ENCODE data around the gene FGF10.

Gene FGF10

DNA sequence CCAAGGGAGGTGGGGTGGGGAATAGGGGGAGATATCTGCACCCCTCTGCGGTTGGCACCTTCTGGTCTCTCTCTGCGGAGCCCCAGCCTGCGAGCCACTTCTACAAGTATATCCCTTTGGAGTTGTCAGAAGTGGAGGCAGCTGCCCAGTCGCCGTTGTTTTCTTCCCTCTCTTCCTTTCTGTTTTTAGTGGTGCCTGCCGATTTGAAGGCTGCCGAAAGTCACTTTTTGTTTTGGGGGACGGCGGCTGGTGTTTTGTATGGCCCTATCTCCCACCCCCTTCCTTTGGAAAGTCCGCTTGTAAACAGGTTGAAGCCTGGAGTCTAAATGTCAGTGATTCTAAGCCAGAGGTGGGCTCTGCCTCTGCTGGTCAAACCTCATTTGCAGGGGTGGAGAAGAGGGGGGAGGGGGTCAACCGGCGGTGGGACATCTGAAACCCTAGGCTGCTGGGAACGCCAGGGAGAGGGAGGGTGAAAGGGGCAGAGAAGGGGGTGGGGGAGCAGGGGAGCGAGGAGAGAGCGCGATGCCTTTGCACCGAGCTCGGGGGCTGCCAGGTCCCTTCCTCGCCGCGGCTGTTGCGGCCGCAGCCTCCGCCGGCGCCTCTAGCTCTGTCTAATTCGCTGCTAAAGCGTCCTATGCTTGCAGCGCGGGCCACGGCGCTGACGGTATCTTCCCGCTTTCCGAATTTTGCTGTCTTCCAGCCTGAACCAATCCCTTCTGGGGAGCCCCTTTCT, at the start of gene FGF10:
TSS of gene FGF10 (minus strand) at position 331 of the 733 bp plus-strand sequence. CDS start 738 bp downstream, outside the sequence.
- in situ Hi-C loops (cut with HindIII; ENCODE audit: low sequenced_read_pairs), result no loop called here

DNA sequence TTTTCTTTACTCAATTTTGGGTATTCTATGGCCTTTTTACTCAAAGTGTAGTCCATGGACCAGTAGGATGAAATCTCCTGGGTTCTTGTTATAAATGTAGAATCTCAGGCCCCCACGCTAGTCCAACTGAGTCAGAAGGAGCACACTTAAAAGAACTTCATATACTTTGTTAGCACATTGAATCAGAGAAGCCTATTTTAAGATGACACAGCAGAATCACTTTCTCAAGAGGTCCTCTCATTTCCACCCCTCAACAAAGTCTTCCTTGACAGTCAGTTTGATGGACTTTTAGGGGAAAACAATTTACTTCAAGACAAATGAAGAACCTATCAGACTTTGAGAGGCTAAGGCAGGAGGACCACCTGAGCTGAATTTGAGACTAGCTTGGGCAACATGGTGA, 37.7 kb upstream of the FGF10 start:
- in situ Hi-C loops (cut with HindIII; ENCODE audit: low sequenced_read_pairs), result no loop called here

DNA sequence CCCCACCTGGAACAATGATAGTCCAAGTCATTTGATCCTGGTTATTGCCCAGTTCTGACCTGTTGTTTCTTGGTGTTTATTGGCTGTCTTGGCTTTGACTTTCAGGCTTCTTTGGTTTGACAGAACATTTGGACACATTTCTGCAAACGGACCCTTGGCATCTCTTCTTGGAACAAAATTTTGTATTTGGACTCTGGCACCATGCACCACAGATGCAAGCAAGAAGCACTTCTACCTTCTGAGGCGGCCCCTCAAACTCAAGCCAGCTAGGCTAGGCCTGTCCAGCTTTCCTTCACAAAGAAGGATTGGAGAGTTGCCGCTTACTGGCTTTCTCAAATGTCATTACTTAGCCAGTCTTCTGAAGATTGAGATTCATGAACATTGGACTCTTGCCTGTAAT, 23.1 kb upstream of the FGF10 start:
- in situ Hi-C loops (cut with HindIII; ENCODE audit: low sequenced_read_pairs), result no loop called here

DNA sequence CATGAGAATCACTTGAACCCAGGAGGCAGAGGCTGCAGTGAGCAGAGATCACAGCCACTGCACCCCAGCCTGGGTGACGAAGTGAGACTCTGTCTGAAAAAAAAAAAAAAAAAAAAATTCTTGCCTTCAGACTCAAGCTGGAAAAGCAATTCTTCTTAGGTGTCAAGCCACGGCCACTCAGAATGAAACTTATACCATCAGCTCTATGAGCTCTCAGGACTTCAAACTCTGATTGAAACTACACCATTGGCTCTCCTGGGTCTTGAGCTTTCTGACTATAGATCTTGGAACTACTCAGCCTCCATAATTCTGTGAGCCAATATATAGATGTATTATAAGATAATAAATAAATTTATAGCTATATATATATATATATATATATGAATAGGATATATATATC, 12.9 kb upstream of the FGF10 start:
- in situ Hi-C loops (cut with HindIII; ENCODE audit: low sequenced_read_pairs), result no loop called here

DNA sequence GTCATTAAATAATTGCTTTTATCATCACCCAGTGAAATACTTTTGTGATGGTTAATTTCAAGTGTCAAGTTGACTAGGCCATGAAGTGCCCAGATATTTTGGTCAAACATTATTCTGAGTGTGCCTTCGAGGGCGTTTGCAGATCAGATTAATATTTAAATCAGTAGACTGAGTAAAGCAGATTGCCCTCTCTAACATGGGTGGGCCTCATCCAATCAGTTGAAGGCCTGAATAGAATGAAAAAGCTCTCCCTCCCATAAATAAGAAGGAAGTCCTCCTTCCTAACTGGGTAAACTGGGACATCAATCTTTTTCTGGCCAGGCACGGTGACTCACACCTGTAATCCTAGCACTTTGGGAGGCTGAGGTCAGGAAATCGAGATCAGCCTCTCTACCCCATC, 12.4 kb upstream of the FGF10 start:
- in situ Hi-C loops (cut with HindIII; ENCODE audit: low sequenced_read_pairs), result no loop called here

DNA sequence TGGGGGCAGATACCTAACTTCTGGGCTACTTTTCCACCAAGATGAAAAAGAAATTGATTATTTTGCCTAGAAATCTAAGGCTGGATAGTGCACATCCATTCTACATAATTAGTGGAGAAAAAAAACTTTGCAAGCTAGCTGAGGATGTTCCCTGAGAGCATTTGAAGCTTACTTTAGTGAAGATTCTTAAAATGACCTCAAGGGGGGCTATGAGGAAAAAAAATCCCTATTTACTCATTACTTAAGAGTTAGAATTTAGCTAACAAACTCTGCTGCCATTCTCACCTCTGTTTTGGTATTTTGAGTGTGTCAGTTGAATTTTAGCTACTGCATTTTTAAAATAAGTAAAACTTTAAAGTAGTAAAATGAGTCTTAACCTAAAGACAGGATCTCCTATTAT, 9.2 kb upstream of the FGF10 start:
- in situ Hi-C loops (cut with HindIII; ENCODE audit: low sequenced_read_pairs), result loop anchor here (5.0 kb wide), 2 partner anchors 59 to 81 kb away; no protein-coding TSS in a partner anchor

DNA sequence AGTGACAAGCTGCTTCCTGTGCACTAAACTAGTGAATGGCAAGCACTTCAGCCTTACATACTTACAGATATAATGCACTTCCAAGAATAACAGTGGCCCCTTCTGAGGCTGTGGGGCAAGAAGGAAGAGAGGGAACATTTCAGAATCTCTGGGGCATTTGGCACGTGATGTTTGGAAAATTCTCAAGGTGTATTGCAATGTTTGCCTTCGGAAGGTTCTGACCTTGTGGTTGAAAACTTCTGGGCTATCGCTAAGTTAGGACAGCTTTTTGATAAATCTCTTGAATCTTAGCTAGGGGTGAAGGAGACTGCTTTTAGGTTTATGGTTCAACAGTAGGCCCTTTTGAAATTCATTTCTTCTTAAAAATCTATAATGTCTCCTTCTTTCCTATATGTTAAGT, 7.1 kb upstream of the FGF10 start:
- in situ Hi-C loops (cut with HindIII; ENCODE audit: low sequenced_read_pairs), result loop anchor here (5.0 kb wide), 2 partner anchors 61 to 79 kb away; no protein-coding TSS in a partner anchor

DNA sequence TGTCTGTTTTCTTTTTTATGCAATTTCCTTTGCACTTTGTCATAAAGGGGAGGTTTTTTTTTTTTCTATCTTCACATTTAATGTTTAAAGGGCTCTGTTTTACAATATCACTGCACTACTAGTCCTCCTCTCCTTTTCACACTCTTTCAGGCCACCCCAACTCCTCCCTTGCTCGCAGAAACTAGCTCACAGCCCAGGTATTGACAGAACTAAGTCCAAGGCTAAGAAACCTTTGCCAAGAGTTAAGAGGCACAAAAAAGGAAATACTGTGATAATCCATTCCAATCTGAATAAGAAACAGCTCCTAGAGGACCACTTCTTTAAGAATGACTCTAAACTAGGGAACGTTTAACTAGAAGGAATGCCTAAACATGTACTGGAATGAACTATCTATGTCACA, 1.1 kb upstream of the FGF10 start:
- in situ Hi-C loops (cut with HindIII; ENCODE audit: low sequenced_read_pairs), result no loop called here

DNA sequence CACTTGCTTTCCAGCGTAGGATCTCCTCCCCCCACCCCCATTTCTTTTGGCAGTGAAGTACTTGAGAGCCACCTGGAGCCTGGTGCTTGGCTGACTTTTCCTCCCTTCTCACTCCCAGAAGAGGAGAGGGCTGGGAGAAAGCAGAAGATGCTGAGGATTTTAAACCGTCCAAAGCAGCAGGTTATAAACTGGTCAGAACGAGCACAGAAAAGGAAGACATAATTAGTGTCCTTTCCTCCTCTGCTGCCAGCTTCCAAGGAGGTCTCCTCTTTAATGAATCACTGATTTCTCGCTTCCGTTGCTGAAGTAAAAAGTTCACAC, 563 bp upstream of the FGF10 start:
- in situ Hi-C loops (cut with HindIII; ENCODE audit: low sequenced_read_pairs), result no loop called here

DNA sequence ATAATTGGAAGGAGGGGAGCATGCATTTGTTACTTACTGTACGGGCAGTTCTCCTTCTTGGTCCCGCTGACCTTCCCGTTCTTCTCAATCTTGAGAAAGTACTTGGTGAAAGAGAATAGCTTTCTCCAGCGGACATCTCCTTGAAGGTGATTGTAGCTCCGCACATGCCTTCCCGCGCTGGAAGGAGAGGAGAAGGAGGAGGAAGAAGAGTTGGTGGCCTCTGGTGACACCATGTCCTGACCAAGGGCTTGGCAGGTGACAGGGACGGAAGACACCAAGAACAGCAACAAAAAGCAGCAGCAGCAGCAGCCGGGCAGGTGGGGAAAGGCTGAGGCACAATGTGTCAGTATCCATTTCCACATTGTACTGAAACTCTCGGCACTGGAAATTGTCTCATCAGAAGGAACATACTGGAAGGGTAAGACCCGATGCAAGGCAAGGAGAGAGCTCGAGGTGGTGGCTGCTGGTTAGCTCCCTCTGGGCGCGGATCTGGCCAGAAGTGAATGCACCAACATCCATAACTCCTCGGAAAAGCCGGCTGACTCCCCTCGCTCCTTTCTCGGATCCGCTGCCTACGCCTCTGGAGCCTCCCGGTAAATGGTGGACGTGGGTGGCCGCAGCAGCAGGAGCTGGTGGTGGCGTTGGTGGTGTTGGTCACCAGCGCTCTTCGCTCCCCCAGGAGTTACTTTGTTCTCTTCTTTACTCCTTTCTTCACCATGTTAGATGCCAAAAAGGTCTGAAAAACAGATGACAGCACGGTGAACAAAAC, 715 bp downstream of the FGF10 start:
- in situ Hi-C loops (cut with HindIII; ENCODE audit: low sequenced_read_pairs), result no loop called here

DNA sequence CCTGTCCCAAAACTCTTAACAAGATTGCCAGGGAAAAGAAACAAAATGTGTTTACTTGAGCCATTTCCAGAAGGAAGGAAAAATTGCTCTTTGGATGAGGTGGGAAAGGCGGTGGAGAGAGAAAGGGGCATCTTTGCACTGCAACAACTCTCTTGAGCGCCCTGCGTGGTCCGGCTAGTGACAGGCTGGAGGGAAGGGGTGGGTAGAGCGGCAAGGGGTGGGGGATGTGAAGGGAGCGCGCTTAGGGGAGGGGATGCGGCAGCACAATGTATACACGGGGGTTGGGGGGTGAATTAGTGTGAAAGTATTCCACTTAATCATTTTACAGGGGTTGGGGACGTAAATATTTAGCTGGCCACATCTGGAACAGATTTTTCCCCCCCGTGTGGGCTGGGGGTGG, 1.3 kb downstream of the FGF10 start:
- in situ Hi-C loops (cut with HindIII; ENCODE audit: low sequenced_read_pairs), result no loop called here

DNA sequence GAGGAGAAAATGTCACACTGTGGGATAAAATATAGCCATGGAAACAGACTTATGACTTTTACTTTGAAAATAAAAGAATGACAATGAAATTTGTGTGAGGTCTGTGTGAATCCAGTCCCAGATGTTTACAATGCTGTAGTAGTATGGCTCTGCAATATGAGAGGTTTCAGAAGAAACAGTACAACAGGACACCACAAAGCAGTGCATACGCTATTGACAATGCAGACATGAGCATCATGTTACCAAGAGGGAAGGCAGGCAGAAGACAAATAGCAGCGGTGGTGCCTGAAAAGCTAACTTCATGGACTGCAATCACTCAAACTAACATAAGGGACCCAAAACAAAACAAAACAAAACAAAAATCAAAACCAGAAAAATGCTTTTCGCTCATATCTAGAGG, 1.8 kb downstream of the FGF10 start:
- in situ Hi-C loops (cut with HindIII; ENCODE audit: low sequenced_read_pairs), result no loop called here

DNA sequence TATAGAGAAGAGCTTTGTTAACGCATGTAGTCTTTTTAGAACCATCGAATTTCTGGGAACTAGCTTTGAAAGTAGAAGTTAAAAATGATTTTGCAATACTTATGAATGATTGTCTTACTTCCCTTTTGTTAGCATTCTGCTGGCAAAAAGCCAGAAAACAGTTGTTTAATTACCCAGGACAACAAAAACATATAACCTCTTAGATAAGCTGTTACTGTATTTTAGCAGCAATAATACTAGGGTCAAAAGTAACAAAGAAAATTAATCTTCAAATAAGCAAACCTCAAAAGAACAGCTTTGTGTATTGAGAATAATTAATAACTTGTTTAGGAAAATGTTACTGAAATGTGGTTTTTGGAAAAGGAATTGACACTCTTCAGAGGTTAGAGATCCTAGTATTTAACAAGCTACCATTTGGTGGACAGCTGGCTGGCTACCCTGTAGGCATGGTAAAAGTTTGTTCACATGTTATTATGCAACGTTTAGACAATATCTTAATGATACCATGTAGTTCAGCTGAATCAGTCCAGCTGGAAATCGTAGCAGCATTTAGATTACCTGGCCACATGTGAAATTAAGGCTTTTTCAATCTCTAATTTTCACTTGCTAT, 3.8 kb downstream of the FGF10 start:
- in situ Hi-C loops (cut with HindIII; ENCODE audit: low sequenced_read_pairs), result no loop called here

DNA sequence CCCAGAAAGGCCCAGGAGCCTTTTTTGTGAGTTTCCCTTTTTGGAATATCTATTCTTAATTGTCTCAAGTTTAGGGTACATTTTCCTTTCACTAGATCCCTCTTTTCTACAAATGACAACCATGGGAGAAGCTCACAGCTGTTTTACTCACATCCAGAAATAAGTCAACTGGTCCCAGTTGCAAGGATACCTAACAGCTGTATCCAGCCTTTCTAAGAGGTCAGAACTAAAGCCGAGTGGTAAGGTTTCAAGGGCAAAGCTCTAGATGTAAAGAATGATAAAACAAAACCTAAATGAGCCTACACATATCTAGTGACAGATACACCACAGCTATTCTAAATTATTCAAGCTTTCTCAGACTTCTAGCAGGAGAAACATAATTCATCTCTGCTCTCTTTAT, 4.4 kb downstream of the FGF10 start:
- in situ Hi-C loops (cut with HindIII; ENCODE audit: low sequenced_read_pairs), result no loop called here

DNA sequence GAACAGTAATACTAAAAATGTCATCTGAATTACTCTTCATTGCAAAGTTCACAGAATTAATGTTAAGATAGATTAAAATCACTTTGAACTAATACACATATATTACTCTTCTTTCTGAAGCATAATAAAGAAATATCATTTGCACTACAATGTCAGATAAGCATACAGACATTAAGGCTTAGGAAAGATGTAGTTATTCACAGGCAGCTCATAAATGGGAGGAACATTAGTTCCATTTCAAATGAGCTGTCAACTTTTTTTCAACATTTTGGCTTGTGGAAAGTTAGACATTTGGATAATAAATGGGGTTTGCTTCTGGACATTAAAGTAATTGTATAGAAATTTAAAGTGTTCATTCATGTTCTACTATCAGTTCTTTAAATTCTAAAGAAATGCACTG, 6.3 kb downstream of the FGF10 start:
- in situ Hi-C loops (cut with HindIII; ENCODE audit: low sequenced_read_pairs), result no loop called here

DNA sequence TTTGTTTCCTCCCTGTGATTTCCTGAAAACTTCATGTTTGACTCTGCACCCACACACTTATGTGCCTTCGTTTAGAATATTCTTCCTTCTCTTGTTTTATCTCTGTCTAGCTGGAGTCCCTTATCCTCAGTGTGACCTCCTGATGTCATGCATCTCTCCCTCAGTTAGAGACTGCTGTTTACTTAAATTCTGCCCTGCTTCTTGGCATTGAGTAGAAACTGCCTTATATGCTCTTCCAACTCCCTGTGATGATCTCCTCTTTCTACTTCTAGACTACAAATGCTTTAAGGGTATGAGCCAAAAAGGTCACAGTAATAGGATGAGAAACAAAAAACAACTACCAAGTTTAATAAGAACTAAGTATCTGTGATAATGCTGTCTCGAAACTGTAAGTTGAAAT, 12.2 kb downstream of the FGF10 start:
- in situ Hi-C loops (cut with HindIII; ENCODE audit: low sequenced_read_pairs), result no loop called here

DNA sequence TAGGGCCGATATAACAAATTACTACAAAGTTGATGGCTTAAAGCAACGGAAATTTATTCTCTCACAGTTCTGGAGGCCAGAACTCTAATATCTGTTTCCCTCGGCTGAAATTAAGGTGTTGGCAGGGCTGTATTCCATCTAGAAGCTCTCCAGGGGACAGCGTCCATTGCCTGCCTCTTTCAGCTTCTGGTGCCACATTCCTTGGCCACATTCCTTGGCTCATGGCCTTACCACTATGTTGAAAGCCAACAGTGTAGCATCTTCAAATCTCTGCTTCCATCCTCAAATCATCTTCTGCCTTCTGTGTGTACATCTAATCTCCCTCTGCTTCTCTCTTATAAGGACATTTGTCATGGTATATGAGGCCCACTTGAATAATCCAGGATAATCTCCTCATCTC, 17.2 kb downstream of the FGF10 start:
- in situ Hi-C loops (cut with HindIII; ENCODE audit: low sequenced_read_pairs), result no loop called here

DNA sequence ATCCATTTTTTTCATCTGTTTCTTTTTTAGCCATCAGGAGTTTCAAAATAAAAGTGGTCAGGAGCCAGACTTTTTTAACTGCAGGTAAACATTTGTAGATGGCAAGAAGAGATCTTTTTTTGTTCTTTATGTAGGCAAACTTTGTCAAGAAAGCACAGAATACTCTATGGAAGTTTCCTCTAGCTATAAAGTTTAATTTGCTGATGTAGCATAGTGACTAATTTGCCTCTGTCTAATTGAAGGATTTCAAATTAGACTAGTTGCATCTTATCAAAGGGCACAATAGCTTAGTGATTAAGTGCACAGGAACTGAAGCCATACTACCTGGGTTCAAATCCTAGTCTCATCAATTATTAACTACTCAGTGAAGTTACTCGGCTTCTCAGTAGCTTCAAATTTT, 22.0 kb downstream of the FGF10 start:
- in situ Hi-C loops (cut with HindIII; ENCODE audit: low sequenced_read_pairs), result no loop called here

DNA sequence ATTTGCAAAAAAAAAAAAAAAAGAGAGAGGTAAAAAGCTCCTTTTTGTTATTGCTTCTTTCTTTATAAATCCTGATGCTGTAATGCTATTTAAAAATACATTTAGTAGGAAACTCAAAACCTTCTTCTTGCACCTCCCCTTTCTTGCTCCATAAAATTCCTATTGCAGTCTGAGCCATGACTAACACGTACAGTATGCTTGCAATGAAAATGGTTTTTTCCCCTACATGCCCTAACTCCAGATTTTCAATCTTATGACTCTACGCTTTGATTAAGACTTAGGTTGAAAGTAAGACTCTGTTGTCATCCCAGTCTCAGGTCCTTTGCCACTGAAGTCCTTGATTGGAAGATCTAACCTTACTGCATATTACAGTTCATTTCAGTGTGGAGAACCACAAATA, 23.9 kb downstream of the FGF10 start:
- in situ Hi-C loops (cut with HindIII; ENCODE audit: low sequenced_read_pairs), result no loop called here

DNA sequence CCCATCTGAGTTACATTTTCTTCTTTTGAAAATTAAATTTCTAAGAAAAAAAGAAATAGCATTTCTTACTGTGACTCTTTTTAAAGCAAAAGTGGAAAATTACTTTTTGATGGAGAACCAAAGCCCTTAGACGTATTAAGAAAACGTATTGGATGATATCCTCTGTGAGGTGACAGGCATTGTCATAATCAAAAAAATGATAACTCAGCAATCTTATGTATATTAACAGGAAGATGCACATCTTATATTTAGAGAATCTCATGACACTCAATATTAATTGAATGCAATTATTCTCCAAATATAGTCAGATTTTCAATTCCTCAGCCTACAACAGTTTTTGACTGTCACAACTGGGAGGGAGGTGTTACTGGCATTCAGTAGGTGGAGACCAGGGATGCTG, 25.1 kb downstream of the FGF10 start:
- in situ Hi-C loops (cut with HindIII; ENCODE audit: low sequenced_read_pairs), result no loop called here

DNA sequence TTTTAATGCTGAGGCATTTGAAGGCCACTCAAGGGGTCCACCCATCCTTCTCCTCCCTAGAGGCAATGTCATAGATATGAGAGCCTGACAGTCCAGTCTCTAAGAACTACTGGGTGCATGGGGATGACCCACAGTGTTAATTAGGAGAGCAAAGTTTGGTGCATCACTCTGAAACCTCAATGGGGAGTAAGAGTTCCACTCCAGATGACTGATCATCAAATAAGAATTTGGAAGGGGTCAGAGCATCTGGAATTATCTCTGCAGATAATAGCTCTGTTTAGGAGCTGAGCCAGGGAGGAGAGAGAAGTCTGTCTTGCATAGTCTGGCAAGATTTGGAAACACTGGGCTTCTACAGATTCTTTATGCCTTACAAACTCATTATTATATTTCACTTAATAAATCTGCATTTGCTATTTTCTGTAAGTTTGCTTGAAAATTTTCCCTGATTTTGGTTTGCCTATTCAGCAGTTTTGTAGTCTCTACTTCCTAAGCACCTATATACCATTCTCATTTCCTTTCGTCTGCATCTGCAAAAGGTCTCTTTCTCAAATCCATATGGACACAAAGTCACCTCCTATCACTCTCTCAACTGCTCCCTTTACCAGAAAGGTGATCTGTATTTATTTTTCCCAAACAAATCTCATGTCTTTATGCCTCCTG, 27.7 kb downstream of the FGF10 start:
- in situ Hi-C loops (cut with HindIII; ENCODE audit: low sequenced_read_pairs), result no loop called here

DNA sequence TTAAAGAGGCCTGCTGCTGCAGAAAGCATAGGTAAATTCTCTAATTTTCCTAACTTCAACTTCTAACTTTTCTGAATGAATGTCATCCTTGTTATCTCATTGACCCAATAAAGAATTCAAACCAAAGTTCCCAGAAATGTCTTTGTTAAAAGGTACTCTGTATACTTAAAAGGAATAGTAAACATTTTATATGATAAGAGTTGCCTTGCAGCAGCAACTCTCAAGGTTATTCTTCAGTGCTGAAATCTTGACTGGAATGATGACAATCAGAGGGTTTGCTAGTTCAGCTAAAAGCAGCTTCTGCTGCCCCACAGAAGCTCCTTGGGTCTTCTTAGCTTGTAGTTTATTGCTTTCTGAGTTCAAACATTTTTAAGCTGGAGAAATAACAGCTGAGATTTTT, 28.3 kb downstream of the FGF10 start:
- in situ Hi-C loops (cut with HindIII; ENCODE audit: low sequenced_read_pairs), result no loop called here

Measured in endothelial cell of hepatic sinusoid (primary cell).